ENCODE measurements around the gene DSG2.
"Not testable (repeated sequence)": the region's sequence is repeated elsewhere in the genome, so short reads cannot be mapped to it uniquely, and the experiment has no call there.

DSG2 gene

GRCh38 chr18:31504455-31505147 is 6.6 kb downstream of the DSG2 start:
- in situ Hi-C loops (cut with HindIII; ENCODE audit: low pct_ligation_motif_present, low sequenced_read_pairs): no loop called here
- no peaks in the 10 kb centered on the region for H3K27me3 ChIP-seq (replicated peaks)
- H3K27ac ChIP-seq: no peak overlapping the region
- no peaks in the 10 kb centered on the region for H3K36me3 ChIP-seq (replicated peaks)
- DNase-seq: no peak
- no peak for TF ChIP-seq CTCF (IDR thresholded peaks at IDR 0.05; ENCODE audit: low read depth, low read length, missing control alignments)
- H3K4me3 ChIP-seq (ENCODE audit: low read depth, low read length): no peak overlapping the region

GRCh38 chr18:31505156-31505555 is 7.2 kb downstream of the DSG2 start:
- H3K27ac ChIP-seq: no peak overlapping the region
- H3K4me3 ChIP-seq (ENCODE audit: low read depth, low read length): no peak overlapping the region
- H3K27me3 ChIP-seq (replicated peaks): no peaks in the 10 kb centered on the region
- no peak for DNase-seq
- TF ChIP-seq CTCF (IDR thresholded peaks at IDR 0.05; ENCODE audit: low read depth, low read length, missing control alignments): no peak
- no peaks in the 10 kb centered on the region for H3K36me3 ChIP-seq (replicated peaks)
- in situ Hi-C loops (cut with HindIII; ENCODE audit: low pct_ligation_motif_present, low sequenced_read_pairs): no loop called here

GRCh38 chr18:31506024-31506742 is 8.2 kb downstream of the DSG2 start:
- TF ChIP-seq CTCF (IDR thresholded peaks at IDR 0.05; ENCODE audit: low read depth, low read length, missing control alignments): peak; percentile 62
- no peaks in the 10 kb centered on the region for H3K27me3 ChIP-seq (replicated peaks)
- no peak overlapping the region for H3K4me3 ChIP-seq (ENCODE audit: low read depth, low read length)
- in situ Hi-C loops (cut with HindIII; ENCODE audit: low pct_ligation_motif_present, low sequenced_read_pairs): no loop called here
- peak; percentile 27 for DNase-seq
- H3K36me3 ChIP-seq (replicated peaks): no peaks in the 10 kb centered on the region
- H3K27ac ChIP-seq: no peak overlapping the region

- H3K27me3 ChIP-seq (replicated peaks); DNase-seq; H3K27ac ChIP-seq; in situ Hi-C loops (cut with HindIII; ENCODE audit: low pct_ligation_motif_present, low sequenced_read_pairs); H3K36me3 ChIP-seq (replicated peaks); H3K4me3 ChIP-seq (ENCODE audit: low read depth, low read length): not testable (repeated sequence)
These were observed 9.1 kb downstream of the DSG2 start for GRCh38 chr18:31507124-31507523.

- no peak for TF ChIP-seq CTCF (IDR thresholded peaks at IDR 0.05; ENCODE audit: low read depth, low read length, missing control alignments)
- in situ Hi-C loops (cut with HindIII; ENCODE audit: low pct_ligation_motif_present, low sequenced_read_pairs): no loop called here
- Histone ChIP-seq H3K27ac (no peak overlapping the region), H3K36me3 (replicated peaks) (no peaks in the 10 kb centered on the region), H3K4me3 (ENCODE audit: low read depth, low read length) (no peak overlapping the region), H3K27me3 (replicated peaks) (no peaks in the 10 kb centered on the region)
- no peak for DNase-seq
These were observed 10.8 kb downstream of the DSG2 start for GRCh38 chr18:31508781-31509180.

- H3K4me3 ChIP-seq (ENCODE audit: low read depth, low read length): no peak overlapping the region
- no peaks in the 10 kb centered on the region for H3K36me3 ChIP-seq (replicated peaks)
- DNase-seq: no peak
- in situ Hi-C loops (cut with HindIII; ENCODE audit: low pct_ligation_motif_present, low sequenced_read_pairs): no loop called here
- H3K27me3 ChIP-seq (replicated peaks): no peaks in the 10 kb centered on the region
- no peak overlapping the region for H3K27ac ChIP-seq
- no peak for TF ChIP-seq CTCF (IDR thresholded peaks at IDR 0.05; ENCODE audit: low read depth, low read length, missing control alignments)
These were observed 11.6 kb downstream of the DSG2 start for GRCh38 chr18:31509571-31509970.

Measured in brain microvascular endothelial cell (primary cell).